HEK293 (cell line): ENCODE data around the gene SLC25A52.

Experiments
- CTCF ChIA-PET: fragments of 350-600 bp; formaldehyde crosslinking; extraction: SDS; loops from one replicate; lab custom pipeline; 2021; ENCODE audit warnings: antibody characterized with exemption; lab: Yijun Ruan, JAX
- POLR2A ChIA-PET: fragments of 300-600 bp; formaldehyde crosslinking; extraction: SDS; loops from one replicate; lab custom pipeline; 2020; ENCODE audit warnings: antibody characterized with exemption, inconsistent platforms; lab: Yijun Ruan, JAX
- H3K27ac ChIP-seq: fragments of 200-500 bp; sonication (Bioruptor generic); 2 replicates; pipeline ENCODE4 v1.5.1; 2014; ENCODE audit warnings: low read depth, low read length, control low read depth, inconsistent platforms; ENCODE audit errors: extremely low read depth
- H3K36me3 ChIP-seq, 2 experiments: fragments of 200-500 bp in 1 of 2; sonication (Bioruptor generic) in 1 of 2; 1 replicate in 1 of 2; 2 replicates in 1 of 2; pipeline ENCODE4 v1.5.1; 2014 to 2017; ENCODE audit warnings: inconsistent platforms in 2 of 2, low read length in 2 of 2; ENCODE audit not compliant: control insufficient read depth in 2 of 2, insufficient read depth in 1 of 2
- H3K4me1 ChIP-seq: fragments of 200-500 bp; sonication (Bioruptor generic); 2 replicates; pipeline ENCODE4 v1.5.1; 2014; ENCODE audit warnings: mild to moderate bottlenecking, low read length, inconsistent platforms; ENCODE audit not compliant: control insufficient read depth, insufficient read depth
- H3K4me3 ChIP-seq: 2 replicates; pipeline ENCODE4 v1.5.1; 2011; ENCODE audit warnings: low read depth, mild to moderate bottlenecking, control low read depth, low read length, moderate library complexity
- H3K9me3 ChIP-seq: fragments of 200-500 bp; sonication (Bioruptor generic); 2 replicates; pipeline ENCODE4 v1.5.1; 2014; ENCODE audit warnings: low read depth, low read length, inconsistent platforms; ENCODE audit not compliant: control insufficient read depth, insufficient read depth
- KLF7 ChIP-seq: fragments of 450-650 bp; formaldehyde crosslinking; IDR thresholded peaks from 2 replicates; pipeline ENCODE4 v1.5.1; 2016; ENCODE audit warnings: missing biosample characterization, missing genetic modification characterization, borderline replicate concordance
- KLF9 ChIP-seq: fragments of 450-650 bp; formaldehyde crosslinking; IDR thresholded peaks from 2 replicates; pipeline ENCODE4 v1.5.1; 2016; ENCODE audit warnings: missing biosample characterization, missing genetic modification characterization, low read depth
- MYNN ChIP-seq: fragments of 450-650 bp; formaldehyde crosslinking; IDR thresholded peaks from 2 replicates; pipeline ENCODE4 v1.5.1; 2016; ENCODE audit warnings: missing biosample characterization, missing genetic modification characterization, borderline replicate concordance
- SETDB1 ChIP-seq: IDR thresholded peaks from one replicate; pipeline ENCODE4 v1.6.1; 2017; ENCODE audit warnings: mild to moderate bottlenecking, low read length, moderate library complexity, mixed read lengths; ENCODE audit not compliant: insufficient read length
- SP2 ChIP-seq: fragments of 450-650 bp; formaldehyde crosslinking; IDR thresholded peaks from 2 replicates; pipeline ENCODE4 v1.5.1; 2016; ENCODE audit warnings: missing biosample characterization, missing genetic modification characterization
- TRIM28 ChIP-seq: IDR thresholded peaks from 2 replicates; pipeline ENCODE4 v1.6.1; 2011; ENCODE audit warnings: low read length, control low read depth, borderline replicate concordance
- WT1 ChIP-seq: fragments of 450-650 bp; formaldehyde crosslinking; IDR thresholded peaks from 2 replicates; pipeline ENCODE4 v1.5.1; 2016; ENCODE audit warnings: missing biosample characterization, missing genetic modification characterization
- YY1 ChIP-seq: fragments of 450-650 bp; formaldehyde crosslinking; IDR thresholded peaks from 2 replicates; pipeline ENCODE4 v1.5.1; 2018; ENCODE audit warnings: missing biosample characterization, missing genetic modification characterization
- ZBTB17 ChIP-seq: fragments of 450-650 bp; formaldehyde crosslinking; IDR thresholded peaks from 2 replicates; pipeline ENCODE4 v1.5.1; 2016; ENCODE audit warnings: missing biosample characterization, missing genetic modification characterization
- ZEB2 ChIP-seq: fragments of 450-650 bp; formaldehyde crosslinking; IDR thresholded peaks from 2 replicates; pipeline ENCODE4 v1.5.1; 2016; ENCODE audit warnings: missing biosample characterization, missing genetic modification characterization
- ZNF10 ChIP-seq: fragments of 450-650 bp; formaldehyde crosslinking; IDR thresholded peaks from 2 replicates; pipeline ENCODE4 v1.5.1; 2017; ENCODE audit warnings: missing biosample characterization, missing genetic modification characterization
- ZNF133 ChIP-seq: fragments of 450-650 bp; formaldehyde crosslinking; IDR thresholded peaks from 2 replicates; pipeline ENCODE4 v1.5.1; 2016; ENCODE audit warnings: missing biosample characterization, missing genetic modification characterization
- ZNF169 ChIP-seq: fragments of 450-650 bp; formaldehyde crosslinking; IDR thresholded peaks from 2 replicates; pipeline ENCODE4 v1.5.1; 2016; ENCODE audit warnings: missing biosample characterization, missing genetic modification characterization
- ZNF311 ChIP-seq: fragments of 450-650 bp; formaldehyde crosslinking; IDR thresholded peaks from 2 replicates; pipeline ENCODE4 v1.5.1; 2017; ENCODE audit warnings: missing biosample characterization, missing genetic modification characterization, borderline replicate concordance
- ZNF366 ChIP-seq: fragments of 450-650 bp; formaldehyde crosslinking; conservative IDR thresholded peaks from 2 replicates; pipeline ENCODE4 v1.5.1; 2016; ENCODE audit warnings: missing biosample characterization, missing genetic modification characterization
- ZNF48 ChIP-seq: fragments of 450-650 bp; formaldehyde crosslinking; IDR thresholded peaks from 2 replicates; pipeline ENCODE4 v1.5.1; 2016; ENCODE audit warnings: missing biosample characterization, missing genetic modification characterization
- ZNF501 ChIP-seq: fragments of 450-650 bp; formaldehyde crosslinking; IDR thresholded peaks from 2 replicates; pipeline ENCODE4 v1.5.1; 2016; ENCODE audit warnings: missing biosample characterization, missing genetic modification characterization
- ZNF514 ChIP-seq: fragments of 450-650 bp; formaldehyde crosslinking; IDR thresholded peaks from 2 replicates; pipeline ENCODE4 v1.5.1; 2016; ENCODE audit warnings: missing biosample characterization, missing genetic modification characterization
- ZNF76 ChIP-seq: fragments of 450-650 bp; formaldehyde crosslinking; IDR thresholded peaks from 2 replicates; pipeline ENCODE4; 2016; ENCODE audit warnings: low read depth, missing biosample characterization, missing genetic modification characterization, borderline replicate concordance
- ZNF768 ChIP-seq: fragments of 450-650 bp; formaldehyde crosslinking; IDR thresholded peaks from 2 replicates; pipeline ENCODE4 v1.5.1; 2018; ENCODE audit warnings: missing biosample characterization, mild to moderate bottlenecking, missing genetic modification characterization
- ZNF837 ChIP-seq: fragments of 450-650 bp; formaldehyde crosslinking; IDR thresholded peaks from 2 replicates; pipeline ENCODE4 v1.5.1; 2016; ENCODE audit warnings: missing biosample characterization, missing genetic modification characterization
- TF ChIP-seq, protein P1 (sequence below): fragments of 450-650 bp; formaldehyde crosslinking; IDR thresholded peaks from 2 replicates; pipeline ENCODE4 v1.5.1; 2017; ENCODE audit warnings: missing biosample characterization, mild to moderate bottlenecking, missing genetic modification characterization, moderate library complexity
- TF ChIP-seq, protein P2 (sequence below): fragments of 450-650 bp; formaldehyde crosslinking; IDR thresholded peaks from 2 replicates; pipeline ENCODE4 v1.5.1; 2017; ENCODE audit warnings: missing biosample characterization, missing genetic modification characterization
- TF ChIP-seq, protein P3 (sequence below): fragments of 450-650 bp; formaldehyde crosslinking; IDR thresholded peaks from 2 replicates; pipeline ENCODE4; 2016; ENCODE audit warnings: missing biosample characterization, missing genetic modification characterization
- TF ChIP-seq, protein P4 (sequence below): fragments of 450-650 bp; formaldehyde crosslinking; IDR thresholded peaks from 2 replicates; pipeline ENCODE4 v1.5.1; 2016; ENCODE audit warnings: missing biosample characterization, missing genetic modification characterization
- TF ChIP-seq, protein P5 (sequence below): fragments of 450-650 bp; formaldehyde crosslinking; IDR thresholded peaks from 2 replicates; pipeline ENCODE4 v1.5.1; 2016; ENCODE audit warnings: missing biosample characterization, missing genetic modification characterization

SLC25A52 gene

DNA sequence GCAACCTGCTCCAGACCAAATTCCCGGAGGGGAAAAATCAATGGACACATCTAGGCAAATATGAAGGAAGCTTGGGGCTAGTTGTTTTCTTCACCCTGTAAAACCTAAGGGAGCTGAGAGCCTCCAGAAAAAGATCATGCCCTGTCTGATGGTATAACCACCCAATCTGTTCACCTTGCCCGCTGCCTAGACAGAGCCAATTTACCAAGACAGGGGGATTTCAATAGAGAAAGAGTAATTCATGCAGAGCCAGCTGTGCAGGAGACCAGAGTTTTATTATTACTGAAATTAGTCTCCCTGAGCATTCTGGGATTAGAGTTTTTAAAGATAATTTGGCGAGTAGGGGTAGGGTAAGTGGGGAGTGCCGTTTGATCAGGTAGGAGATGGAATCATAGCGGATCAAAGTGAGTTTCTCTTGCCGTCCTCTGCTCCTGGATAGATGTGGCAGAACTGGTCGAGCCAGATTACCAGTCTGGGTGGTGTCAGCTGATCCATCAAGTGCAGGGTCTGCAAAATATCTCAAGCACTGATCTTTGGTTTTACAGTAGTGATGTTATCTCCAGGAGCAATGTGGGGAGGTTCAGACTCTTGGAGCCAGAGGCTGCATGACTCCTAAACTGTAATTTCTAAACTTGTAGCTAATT is 41.2 kb downstream of the SLC25A52 start:
- POLR2A ChIA-PET = no interaction called here
- Histone ChIP-seq H3K9me3 (no peaks in the 10 kb centered on the region), H3K36me3 (no peaks in the 10 kb centered on the region), H3K4me3 (no peak overlapping the region), H3K4me1 (no peaks in the 10 kb centered on the region), H3K27ac (no peak overlapping the region)
- TF ChIP-seq, protein P1, sequence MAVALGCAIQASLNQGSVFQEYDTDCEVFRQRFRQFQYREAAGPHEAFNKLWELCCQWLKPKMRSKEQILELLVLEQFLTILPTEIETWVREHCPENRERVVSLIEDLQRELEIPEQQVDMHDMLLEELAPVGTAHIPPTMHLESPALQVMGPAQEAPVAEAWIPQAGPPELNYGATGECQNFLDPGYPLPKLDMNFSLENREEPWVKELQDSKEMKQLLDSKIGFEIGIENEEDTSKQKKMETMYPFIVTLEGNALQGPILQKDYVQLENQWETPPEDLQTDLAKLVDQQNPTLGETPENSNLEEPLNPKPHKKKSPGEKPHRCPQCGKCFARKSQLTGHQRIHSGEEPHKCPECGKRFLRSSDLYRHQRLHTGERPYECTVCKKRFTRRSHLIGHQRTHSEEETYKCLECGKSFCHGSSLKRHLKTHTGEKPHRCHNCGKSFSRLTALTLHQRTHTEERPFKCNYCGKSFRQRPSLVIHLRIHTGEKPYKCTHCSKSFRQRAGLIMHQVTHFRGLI (tag by site-specific recombination) = no peak
- TF ChIP-seq, protein P2, sequence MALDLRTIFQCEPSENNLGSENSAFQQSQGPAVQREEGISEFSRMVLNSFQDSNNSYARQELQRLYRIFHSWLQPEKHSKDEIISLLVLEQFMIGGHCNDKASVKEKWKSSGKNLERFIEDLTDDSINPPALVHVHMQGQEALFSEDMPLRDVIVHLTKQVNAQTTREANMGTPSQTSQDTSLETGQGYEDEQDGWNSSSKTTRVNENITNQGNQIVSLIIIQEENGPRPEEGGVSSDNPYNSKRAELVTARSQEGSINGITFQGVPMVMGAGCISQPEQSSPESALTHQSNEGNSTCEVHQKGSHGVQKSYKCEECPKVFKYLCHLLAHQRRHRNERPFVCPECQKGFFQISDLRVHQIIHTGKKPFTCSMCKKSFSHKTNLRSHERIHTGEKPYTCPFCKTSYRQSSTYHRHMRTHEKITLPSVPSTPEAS = no peak
- TF ChIP-seq, protein P3, sequence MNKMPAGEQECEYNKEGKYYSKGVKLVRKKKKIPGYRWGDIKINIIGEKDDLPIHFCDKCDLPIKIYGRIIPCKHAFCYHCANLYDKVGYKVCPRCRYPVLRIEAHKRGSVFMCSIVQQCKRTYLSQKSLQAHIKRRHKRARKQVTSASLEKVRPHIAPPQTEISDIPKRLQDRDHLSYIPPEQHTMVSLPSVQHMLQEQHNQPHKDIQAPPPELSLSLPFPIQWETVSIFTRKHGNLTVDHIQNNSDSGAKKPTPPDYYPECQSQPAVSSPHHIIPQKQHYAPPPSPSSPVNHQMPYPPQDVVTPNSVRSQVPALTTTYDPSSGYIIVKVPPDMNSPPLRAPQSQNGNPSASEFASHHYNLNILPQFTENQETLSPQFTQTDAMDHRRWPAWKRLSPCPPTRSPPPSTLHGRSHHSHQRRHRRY (tag by site-specific recombination) = no peak
- TF ChIP-seq TRIM28 (peak; percentile 19; the same call in 1 of the 2 replicates), SETDB1 (peak; percentile 96)
- CTCF ChIA-PET = interaction anchor here (0.6 to 1.9 kb wide), 8 partner anchors 13 to 601 kb away, joined by 3 to 7 read pairs (median 3); no protein-coding TSS in a partner anchor

DNA sequence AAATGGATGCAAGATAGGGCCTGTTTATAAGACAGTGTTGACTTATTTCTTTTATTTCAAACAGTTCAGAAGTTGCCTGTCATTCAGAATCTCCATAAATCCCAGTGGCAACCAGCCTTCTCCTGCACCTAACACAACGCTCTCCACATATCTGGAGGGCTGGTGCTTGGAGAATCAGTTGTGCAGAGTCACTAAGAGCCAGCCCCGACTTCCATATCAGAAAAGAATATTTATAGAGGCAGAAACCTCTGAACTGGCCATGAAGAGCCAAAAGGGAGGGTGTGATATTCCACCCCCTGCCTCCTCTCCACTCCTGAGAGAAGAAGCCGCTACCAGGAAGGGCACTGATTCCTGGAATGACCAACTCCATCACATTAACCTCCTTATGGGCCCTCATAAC is 42.3 kb downstream of the SLC25A52 start:
- CTCF ChIA-PET = interaction anchor here (0.7 to 1.6 kb wide), 5 partner anchors 12 to 749 kb away, joined by 3 to 7 read pairs (median 3); no protein-coding TSS in a partner anchor
- Histone ChIP-seq H3K4me3 (no peak overlapping the region), H3K9me3 (no peaks in the 10 kb centered on the region), H3K36me3 (no peaks in the 10 kb centered on the region), H3K27ac (no peak overlapping the region), H3K4me1 (no peaks in the 10 kb centered on the region)
- POLR2A ChIA-PET = no interaction called here
- TF ChIP-seq ZNF514 (tag by site-specific recombination) = no peak
- TF ChIP-seq KLF7 (tag by site-specific recombination) = no peak
- TF ChIP-seq ZEB2 (tag by site-specific recombination) = no peak
- TF ChIP-seq MYNN (tag by site-specific recombination) = no peak
- no peak for TF ChIP-seq ZNF311 (tag by site-specific recombination)
- no peak for TF ChIP-seq KLF9 (tag by site-specific recombination)
- TF ChIP-seq, protein P3 (tag by site-specific recombination) = no peak
- TF ChIP-seq ZNF169 = no peak
- TF ChIP-seq SP2 (tag by site-specific recombination) = no peak

DNA sequence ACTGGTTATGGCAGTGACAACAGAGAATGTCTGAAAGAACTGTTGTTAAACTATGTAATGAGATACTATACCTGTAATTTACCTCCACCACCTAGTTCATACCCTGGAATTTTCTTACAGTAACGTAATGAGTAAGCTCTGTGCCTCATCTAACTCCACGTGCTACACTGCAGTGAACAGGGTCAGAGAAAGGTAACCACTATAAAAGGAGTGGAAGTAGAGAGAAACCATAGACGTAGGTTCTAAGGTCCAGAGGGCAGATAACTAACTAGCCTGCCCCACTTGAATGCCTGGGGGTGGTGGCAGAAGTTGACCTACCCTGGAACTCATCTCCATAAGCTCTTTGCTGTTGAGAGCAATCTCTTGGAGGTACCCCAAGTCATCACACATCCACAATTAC is 44.3 kb downstream of the SLC25A52 start:
- Histone ChIP-seq H3K36me3 (no peaks in the 10 kb centered on the region), H3K27ac (no peak overlapping the region), H3K4me3 (no peak overlapping the region), H3K4me1 (no peaks in the 10 kb centered on the region), H3K9me3 (no peaks in the 10 kb centered on the region)
- CTCF ChIA-PET = interaction anchor here (0.8 to 1.3 kb wide), 5 partner anchors 8 to 106 kb away, joined by 3 to 5 read pairs (median 3); no protein-coding TSS in a partner anchor
- POLR2A ChIA-PET = no interaction called here
- TF ChIP-seq ZNF837 (no peak), WT1 (tag by site-specific recombination) (no peak), ZNF366 (tag by site-specific recombination) (no peak), ZBTB17 (no peak), ZNF768 (tag by site-specific recombination) (no peak), ZNF48 (tag by site-specific recombination) (no peak), ZNF133 (tag by site-specific recombination) (no peak), ZNF10 (tag by site-specific recombination) (no peak), ZNF501 (tag by site-specific recombination) (no peak), YY1 (tag by site-specific recombination) (no peak), ZNF76 (tag by site-specific recombination) (no peak)
- TF ChIP-seq, protein P4, sequence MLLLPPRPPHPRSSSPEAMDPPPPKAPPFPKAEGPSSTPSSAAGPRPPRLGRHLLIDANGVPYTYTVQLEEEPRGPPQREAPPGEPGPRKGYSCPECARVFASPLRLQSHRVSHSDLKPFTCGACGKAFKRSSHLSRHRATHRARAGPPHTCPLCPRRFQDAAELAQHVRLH = no peak
- TF ChIP-seq, protein P5, sequence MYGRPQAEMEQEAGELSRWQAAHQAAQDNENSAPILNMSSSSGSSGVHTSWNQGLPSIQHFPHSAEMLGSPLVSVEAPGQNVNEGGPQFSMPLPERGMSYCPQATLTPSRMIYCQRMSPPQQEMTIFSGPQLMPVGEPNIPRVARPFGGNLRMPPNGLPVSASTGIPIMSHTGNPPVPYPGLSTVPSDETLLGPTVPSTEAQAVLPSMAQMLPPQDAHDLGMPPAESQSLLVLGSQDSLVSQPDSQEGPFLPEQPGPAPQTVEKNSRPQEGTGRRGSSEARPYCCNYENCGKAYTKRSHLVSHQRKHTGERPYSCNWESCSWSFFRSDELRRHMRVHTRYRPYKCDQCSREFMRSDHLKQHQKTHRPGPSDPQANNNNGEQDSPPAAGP = no peak
